ENCODE measurements around the gene PRR35. TPM values are rescaled to one million over a fixed set of nuclear protein-coding genes. Genes with fewer than 3 reads are reported as not detected.

PRR35 gene
- total and polyA plus RNA-seq, 2 of the 4 experiments (the other 2 are of a cell fraction): not detected

DNA sequence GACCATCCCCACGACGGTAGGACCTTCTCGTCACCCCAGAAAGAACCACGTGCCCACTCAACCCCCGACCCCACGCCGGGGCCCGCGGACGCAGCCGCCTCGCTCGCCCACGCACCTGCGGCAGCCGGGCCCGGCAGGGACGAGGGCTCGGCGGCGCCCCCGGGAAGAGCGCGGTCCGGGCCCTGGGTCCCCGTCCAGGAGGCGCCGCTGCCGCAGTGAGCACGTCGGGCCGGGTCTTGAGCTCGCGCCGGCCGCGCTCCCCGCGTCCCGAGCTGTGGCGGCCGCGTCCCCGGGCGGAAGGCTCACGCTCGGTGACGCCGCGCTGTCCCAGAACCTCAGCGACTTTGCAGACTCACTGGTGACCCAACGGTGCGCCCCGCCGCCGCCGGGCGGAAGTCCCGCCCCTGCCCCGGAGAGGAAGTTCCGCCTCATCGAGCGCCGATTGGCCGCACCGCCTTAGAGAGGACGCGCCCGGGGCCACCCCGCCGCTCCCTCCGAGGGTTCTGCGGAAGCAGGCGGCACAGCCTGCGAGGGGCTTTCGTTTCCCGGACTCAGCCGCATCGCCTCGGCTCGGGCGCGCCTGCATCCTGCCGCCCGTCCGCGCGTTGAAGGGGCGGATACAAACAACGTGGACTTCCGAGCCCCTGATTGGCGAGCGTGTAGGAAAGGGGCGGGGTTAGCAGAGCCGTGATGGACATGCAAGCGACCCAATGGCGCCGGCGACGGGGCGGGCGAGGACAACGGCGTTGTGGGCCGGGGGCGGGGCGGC lies 28.9 kb downstream of the PRR35 start (continued):
- TF ChIP-seq, protein P1, sequence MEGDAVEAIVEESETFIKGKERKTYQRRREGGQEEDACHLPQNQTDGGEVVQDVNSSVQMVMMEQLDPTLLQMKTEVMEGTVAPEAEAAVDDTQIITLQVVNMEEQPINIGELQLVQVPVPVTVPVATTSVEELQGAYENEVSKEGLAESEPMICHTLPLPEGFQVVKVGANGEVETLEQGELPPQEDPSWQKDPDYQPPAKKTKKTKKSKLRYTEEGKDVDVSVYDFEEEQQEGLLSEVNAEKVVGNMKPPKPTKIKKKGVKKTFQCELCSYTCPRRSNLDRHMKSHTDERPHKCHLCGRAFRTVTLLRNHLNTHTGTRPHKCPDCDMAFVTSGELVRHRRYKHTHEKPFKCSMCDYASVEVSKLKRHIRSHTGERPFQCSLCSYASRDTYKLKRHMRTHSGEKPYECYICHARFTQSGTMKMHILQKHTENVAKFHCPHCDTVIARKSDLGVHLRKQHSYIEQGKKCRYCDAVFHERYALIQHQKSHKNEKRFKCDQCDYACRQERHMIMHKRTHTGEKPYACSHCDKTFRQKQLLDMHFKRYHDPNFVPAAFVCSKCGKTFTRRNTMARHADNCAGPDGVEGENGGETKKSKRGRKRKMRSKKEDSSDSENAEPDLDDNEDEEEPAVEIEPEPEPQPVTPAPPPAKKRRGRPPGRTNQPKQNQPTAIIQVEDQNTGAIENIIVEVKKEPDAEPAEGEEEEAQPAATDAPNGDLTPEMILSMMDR (conservative IDR thresholded peaks at IDR 0.05; ENCODE audit: low read depth, low read length): no peak
